SU-DHL-6 (cell line): ENCODE results near the gene SAMD4B.

Experiments
- H2AFZ ChIP-seq: fragments of 200-600 bp; sonication (generic); 2 replicates; pipeline ENCODE4 v1.6.1; 2014; ENCODE audit warnings: low read depth, mild to moderate bottlenecking, moderate library complexity, mixed read lengths, antibody characterized with exemption, low read length; ENCODE audit not compliant: severe bottlenecking
- H3F3A ChIP-seq: fragments of 200-600 bp; shearing (Covaris generic); 2 replicates; pipeline ENCODE4 v1.6.0; 2016; ENCODE audit warnings: antibody characterized with exemption, mild to moderate bottlenecking; ENCODE audit not compliant: insufficient read depth
- H3K27ac ChIP-seq: fragments of 200-600 bp; sonication (generic); 2 replicates; pipeline ENCODE4 v1.5.1; 2016; ENCODE audit warnings: low read depth, mild to moderate bottlenecking, low read length, moderate library complexity, mixed read lengths
- H3K27me3 ChIP-seq: fragments of 200-600 bp; sonication (generic), shearing (Covaris generic); 2 replicates; pipeline ENCODE4 v1.6.0; 2014; ENCODE audit warnings: mild to moderate bottlenecking, low read length
- H3K36me3 ChIP-seq: fragments of 200-600 bp; sonication (generic); 2 replicates; pipeline ENCODE4 v1.6.1; 2014; ENCODE audit warnings: mild to moderate bottlenecking, low read length, mixed read lengths
- H3K4me2 ChIP-seq: fragments of 300-600, 200-600 bp; shearing (Covaris generic), sonication (generic); 2 replicates; pipeline ENCODE4 v1.6.0; 2014; ENCODE audit warnings: low read length, low read depth, mild to moderate bottlenecking; ENCODE audit not compliant: poor library complexity, severe bottlenecking
- H3K4me3 ChIP-seq: fragments of 200-600 bp; sonication (generic); 2 replicates; pipeline ENCODE4 v1.5.1; 2014; ENCODE audit warnings: antibody characterized with exemption, low read length, mild to moderate bottlenecking, mixed read lengths; ENCODE audit not compliant: insufficient read depth, poor library complexity, severe bottlenecking
- H3K79me2 ChIP-seq: fragments of 200-600 bp; sonication (generic); 2 replicates; pipeline ENCODE4 v1.6.1; 2014; ENCODE audit warnings: mild to moderate bottlenecking, low read length, moderate library complexity; ENCODE audit not compliant: insufficient read depth
- H3K9ac ChIP-seq: fragments of 200-600 bp; sonication (generic); 2 replicates; pipeline ENCODE4 v1.7.0; 2014; ENCODE audit warnings: mild to moderate bottlenecking, low read length
- H3K9me2 ChIP-seq: fragments of 200-600 bp; sonication (generic); replicated peaks from 2 replicates; pipeline ENCODE4 v1.6.1; 2014; ENCODE audit warnings: low read length; ENCODE audit not compliant: insufficient read depth
- H3K9me3 ChIP-seq: fragments of 200-600 bp; sonication (generic); 2 replicates; pipeline ENCODE4 v1.6.1; 2014; ENCODE audit warnings: low read length, mixed read lengths; ENCODE audit not compliant: insufficient read depth
- H4K20me1 ChIP-seq: fragments of 200-600 bp; sonication (generic); 2 replicates; pipeline ENCODE4 v1.6.1; 2014; ENCODE audit warnings: low read depth, mild to moderate bottlenecking, antibody characterized with exemption, low read length, moderate library complexity, mixed read lengths
- CTCF ChIP-seq: fragments of 200-600 bp; sonication (generic); IDR thresholded peaks from one replicate; pipeline ENCODE4 v1.5.1; 2017; ENCODE audit warnings: antibody characterized with exemption, mild to moderate bottlenecking, low read length, moderate library complexity; ENCODE audit not compliant: insufficient read depth, poor library complexity, severe bottlenecking
- EZH2phosphoT487 ChIP-seq: fragments of 200-600 bp; sonication (generic), shearing (Covaris generic); conservative IDR thresholded peaks from 2 replicates; pipeline ENCODE4 v1.6.1; 2018; ENCODE audit warnings: mild to moderate bottlenecking, antibody characterized with exemption, low read length, moderate library complexity, mixed read lengths

Gene SAMD4B

DNA sequence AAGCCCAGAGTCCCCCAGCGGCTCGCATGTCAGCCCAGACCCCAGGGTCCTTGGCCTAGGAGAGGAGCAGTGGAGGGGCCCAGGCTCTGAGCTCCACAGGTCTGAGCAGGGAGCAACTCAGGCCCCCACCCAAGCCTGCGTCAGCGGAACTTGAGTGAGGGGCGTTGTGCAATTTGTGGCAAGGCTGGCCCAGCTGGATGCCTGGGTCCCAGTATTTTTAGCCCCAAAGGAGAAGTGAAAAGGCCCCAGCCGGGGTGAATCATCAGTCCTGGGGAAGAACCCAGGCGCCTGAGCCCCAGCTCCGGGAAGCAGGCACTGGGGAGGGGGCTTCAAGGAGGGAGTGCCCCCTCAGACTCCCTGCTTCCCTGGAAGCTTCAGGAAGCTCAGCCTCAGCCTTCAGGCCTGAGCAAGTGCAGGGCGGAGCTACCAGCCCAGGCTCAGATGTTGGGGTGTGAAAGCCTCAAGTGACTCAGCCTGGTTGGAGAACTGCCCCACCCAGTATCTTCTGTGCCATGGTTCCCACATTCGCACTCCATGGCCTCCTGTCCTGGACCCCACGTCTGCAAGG, 56.2 kb downstream of the SAMD4B start:
- H4K20me1 ChIP-seq = no peaks in the 10 kb centered on the region
- H3F3A ChIP-seq = peaks cover 14% of the 10 kb centered on the region; the same call in 1 of the 2 replicates
- H3K36me3 ChIP-seq = no peaks in the 10 kb centered on the region; the same call in 1 of the 2 replicates
- no peaks in the 10 kb centered on the region for H3K9me3 ChIP-seq
- TF ChIP-seq EZH2phosphoT487 (no peak), CTCF (no peak)
- no peaks in the 10 kb centered on the region for H3K79me2 ChIP-seq
- H3K9ac ChIP-seq = peak overlapping the region; percentile 44
- no peak overlapping the region for H3K4me3 ChIP-seq
- H3K4me2 ChIP-seq = no peak overlapping the region
- H3K27me3 ChIP-seq = no peaks in the 10 kb centered on the region
- H3K27ac ChIP-seq = peak overlapping the region; percentile 51; the same call in 1 of the 2 replicates
- no peaks in the 10 kb centered on the region for H3K9me2 ChIP-seq
- H2AFZ ChIP-seq = no peak overlapping the region

GRCh38 chr19:39399668-39400050, 57.4 kb downstream of the SAMD4B start:
- TF ChIP-seq EZH2phosphoT487 (no peak), CTCF (no peak)
- H4K20me1 ChIP-seq = no peaks in the 10 kb centered on the region
- peaks cover 14% of the 10 kb centered on the region; the same call in 1 of the 2 replicates for H3F3A ChIP-seq
- no peak overlapping the region for H3K4me3 ChIP-seq
- H3K36me3 ChIP-seq = no peaks in the 10 kb centered on the region; the same call in 1 of the 2 replicates
- H3K79me2 ChIP-seq = no peaks in the 10 kb centered on the region
- no peaks in the 10 kb centered on the region for H3K27me3 ChIP-seq
- H2AFZ ChIP-seq = no peak overlapping the region
- no peak overlapping the region for H3K4me2 ChIP-seq
- no peaks in the 10 kb centered on the region for H3K9me3 ChIP-seq
- H3K9me2 ChIP-seq = no peaks in the 10 kb centered on the region
- no peak overlapping the region for H3K9ac ChIP-seq
- H3K27ac ChIP-seq = no peak overlapping the region

DNA sequence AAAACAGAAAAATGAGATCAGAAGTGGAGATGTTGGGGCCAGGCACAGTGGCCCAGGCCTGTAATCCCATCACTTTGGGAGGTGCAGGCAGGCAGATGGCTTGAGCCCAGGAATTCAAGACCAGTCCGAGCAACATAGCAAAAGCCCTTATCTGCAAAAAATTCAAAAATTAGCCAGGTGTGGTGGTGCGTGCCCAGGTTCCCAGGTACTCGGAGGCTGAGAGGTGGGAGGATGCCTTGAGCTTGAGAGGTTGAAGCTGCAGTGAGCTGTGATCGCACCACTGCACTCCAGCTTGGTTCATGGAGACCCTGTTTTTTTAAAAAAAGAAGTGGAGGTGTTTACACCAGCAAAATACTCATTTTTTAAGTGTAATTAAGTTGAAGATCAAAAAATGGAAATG, 57.8 kb downstream of the SAMD4B start:
- H3K27ac ChIP-seq = no peak overlapping the region; the same call in 1 of the 2 replicates
- no peaks in the 10 kb centered on the region for H3K9me3 ChIP-seq
- H2AFZ ChIP-seq = no peak overlapping the region
- peaks cover 18% of the 10 kb centered on the region for H3F3A ChIP-seq
- H4K20me1 ChIP-seq = no peaks in the 10 kb centered on the region
- no peak overlapping the region for H3K4me2 ChIP-seq
- no peak overlapping the region for H3K9ac ChIP-seq
- no peaks in the 10 kb centered on the region; the same call in 1 of the 2 replicates for H3K36me3 ChIP-seq
- no peaks in the 10 kb centered on the region for H3K9me2 ChIP-seq
- H3K79me2 ChIP-seq = no peaks in the 10 kb centered on the region
- TF ChIP-seq EZH2phosphoT487 (no peak), CTCF (no peak)
- no peaks in the 10 kb centered on the region for H3K27me3 ChIP-seq
- H3K4me3 ChIP-seq = no peak overlapping the region
